GM12878 (cell line): ENCODE results near the gene MTFR1L. TPM values are rescaled to one million over a fixed set of nuclear protein-coding genes. Genes with fewer than 3 reads are reported as not detected.
A peak's percentile ranks its signal among the peaks of the same experiment; 100 is the strongest.

Source experiments
- ATAC-seq: fragments of 200-7000 bp; cut with Tn5 transposase; 3 replicates; pipeline ENCODE4 v1.9.1; 2020; ENCODE audit warnings: mild to moderate bottlenecking, moderate library complexity
- BruUV-seq: library from RNA; stranded (reverse); fragments of 400-500 nt; replicated peaks from 2 replicates; lab custom pipeline; 2021; lab: Mats Ljungman, UMichigan
- CTCF ChIA-PET: fragments of 300-600 bp; sonication (Branson Sonifier 250); formaldehyde crosslinking; extraction: SDS; loops from one replicate; lab custom pipeline; 2021; ENCODE audit warnings: inconsistent platforms; lab: Yijun Ruan, JAX
- POLR2A ChIA-PET: fragments of 350-600 bp; formaldehyde crosslinking; extraction: SDS; loops from one replicate; lab custom pipeline; 2021; ENCODE audit warnings: inconsistent platforms; lab: Charles Lee
- RAD21 ChIA-PET: fragments of 300-600 bp; sonication (Branson Sonifier 250); formaldehyde crosslinking; loops from one replicate; lab custom pipeline; 2023; ENCODE audit warnings: antibody characterized with exemption; ENCODE audit not compliant: unreplicated experiment; lab: Charles Lee
- SMC1A ChIA-PET: fragments of 300-600 bp; sonication (Branson Sonifier 250); formaldehyde crosslinking; loops from one replicate; lab custom pipeline; 2023; ENCODE audit not compliant: unreplicated experiment, uncharacterized antibody; lab: Charles Lee
- DNase-seq: peaks from one replicate; pipeline ENCODE4 v3.0.0-alpha.2; 2011; ENCODE audit warnings: low read depth, low spot score
- FAIRE-seq: peaks from 3 replicates; lab custom pipeline; 2011; peaks lifted over from hg19 to GRCh38; lab: Jason Lieb, UNC
- H2AFZ ChIP-seq: 2 replicates; pipeline ENCODE4 v1.6.0; 2011; ENCODE audit warnings: low read depth, low read length, control low read depth; ENCODE audit not compliant: control insufficient read depth
- H3K27ac ChIP-seq: 2 replicates; pipeline ENCODE4 v1.5.1; 2011; ENCODE audit warnings: control low read depth; ENCODE audit not compliant: control insufficient read depth, insufficient read depth
- H3K27me3 ChIP-seq, 2 experiments: replicated peaks in 1 of 2; 2 replicates each; pipeline versions ENCODE4 v1.6.0 to v1.6.1; 2011; ENCODE audit warnings: low read length in 1 of 2; ENCODE audit not compliant: control insufficient read depth in 2 of 2, insufficient read depth in 2 of 2
- H3K36me3 ChIP-seq, 2 experiments: 2 replicates each; pipeline ENCODE4 v1.5.1; 2011; ENCODE audit warnings: low read length in 1 of 2; ENCODE audit not compliant: control insufficient read depth in 2 of 2, insufficient read depth in 2 of 2
- H3K4me1 ChIP-seq: 2 replicates; pipeline ENCODE4 v1.6.1; 2011; ENCODE audit warnings: mild to moderate bottlenecking, low read length, moderate library complexity, mixed read lengths; ENCODE audit not compliant: control insufficient read depth, insufficient read depth
- H3K4me2 ChIP-seq: 2 replicates; pipeline ENCODE4 v1.6.0; 2011; ENCODE audit warnings: control low read depth; ENCODE audit not compliant: control insufficient read depth, insufficient read depth
- H3K4me3 ChIP-seq: fragments of 200-600 bp; sonication (generic); 2 replicates; pipeline ENCODE4 v1.5.1; 2016
- H3K79me2 ChIP-seq: 2 replicates; pipeline ENCODE4 v1.6.0; 2011; ENCODE audit warnings: low read length; ENCODE audit not compliant: control insufficient read depth, insufficient read depth
- H3K9ac ChIP-seq: 2 replicates; pipeline ENCODE4 v1.8.0; 2011; ENCODE audit warnings: low read length, control low read depth, mixed read lengths; ENCODE audit not compliant: control insufficient read depth, insufficient read depth
- H3K9me3 ChIP-seq: replicated peaks from 3 replicates; pipeline ENCODE4 v1.5.1; 2011; ENCODE audit warnings: mild to moderate bottlenecking, low read length; ENCODE audit not compliant: control insufficient read depth, insufficient read depth
- H4K20me1 ChIP-seq: 2 replicates; pipeline ENCODE4 v1.6.0; 2011; ENCODE audit not compliant: control insufficient read depth, insufficient read depth
- BCLAF1 ChIP-seq: fragments of 450-650 bp; IDR thresholded peaks from 2 replicates; pipeline ENCODE4 v1.6.1; 2017; ENCODE audit warnings: antibody characterized with exemption, mild to moderate bottlenecking, moderate library complexity
- FOS ChIP-seq: IDR thresholded peaks from 3 replicates; pipeline ENCODE4 v1.6.1; 2011; ENCODE audit warnings: borderline replicate concordance; ENCODE audit not compliant: insufficient read length; ENCODE audit errors: extremely low read depth
- HDGF ChIP-seq: fragments of 450-650 bp; IDR thresholded peaks from 2 replicates; pipeline ENCODE4 v1.6.1; 2016; ENCODE audit warnings: antibody characterized with exemption
- MTA2 ChIP-seq: fragments of 450-650 bp; IDR thresholded peaks from 2 replicates; pipeline ENCODE4 v1.6.1; 2016; ENCODE audit warnings: low read depth, mild to moderate bottlenecking, moderate library complexity
- POLR2AphosphoS2 ChIP-seq: IDR thresholded peaks from 2 replicates; pipeline ENCODE4 v1.6.1; 2011; ENCODE audit warnings: low read depth, mild to moderate bottlenecking, low read length, improper control_type of control experiment, moderate library complexity
- RAD21 ChIP-seq: IDR thresholded peaks from 2 replicates; pipeline ENCODE4 v1.6.1; 2011; ENCODE audit warnings: mild to moderate bottlenecking, low read depth, low read length, moderate library complexity; ENCODE audit not compliant: insufficient read depth
- RFX5 ChIP-seq: IDR thresholded peaks from 2 replicates; pipeline ENCODE4 v1.6.1; 2011; ENCODE audit warnings: low read depth, low read length, improper control_type of control experiment
- SMC3 ChIP-seq: IDR thresholded peaks from 2 replicates; pipeline ENCODE4 v1.6.1; 2011; ENCODE audit warnings: low read length, improper control_type of control experiment, borderline replicate concordance
- SREBF1 ChIP-seq: IDR thresholded peaks from 2 replicates; pipeline ENCODE4 v1.6.1; 2012; ENCODE audit warnings: mild to moderate bottlenecking, low read length
- SUPT20H ChIP-seq: IDR thresholded peaks from 2 replicates; pipeline ENCODE4 v1.6.1; 2011; ENCODE audit warnings: low read depth, mild to moderate bottlenecking, low read length, moderate library complexity, borderline replicate concordance; ENCODE audit not compliant: control insufficient read depth
- SUZ12 ChIP-seq: fragments of 200-600 bp; sonication (generic); IDR thresholded peaks from one replicate; pipeline ENCODE4 v1.6.1; 2018; ENCODE audit warnings: antibody characterized with exemption, mild to moderate bottlenecking; ENCODE audit not compliant: unreplicated experiment
- ZNF24 ChIP-seq: fragments of 450-650 bp; IDR thresholded peaks from 2 replicates; pipeline ENCODE4 v1.6.1; 2017; ENCODE audit warnings: antibody characterized with exemption, mild to moderate bottlenecking
- ZSCAN29 ChIP-seq: fragments of 450-650 bp; IDR thresholded peaks from 2 replicates; pipeline ENCODE4 v1.6.1; 2017; ENCODE audit warnings: mild to moderate bottlenecking, moderate library complexity
- WGBS: methylation state at CpG from one replicate; pipeline ENCODE4 v1.1.6; 2016; ENCODE audit warnings: low lambda C conversion rate; ENCODE audit not compliant: insufficient replicate concordance, insufficient coverage; ENCODE audit errors: missing lambda C conversion rate; 5-methylcytosine and 5-hydroxymethylcytosine counted together
- in situ Hi-C: fragments of 300-500 bp; cut with MboI; formaldehyde crosslinking; loops from 9 replicates; pipeline ENCODE4 v1.14.3; 2018; ENCODE audit warnings: mixed read lengths
- intact Hi-C: fragments of 100-400 bp; cut with micrococcal nuclease; formaldehyde crosslinking; loops from one replicate; pipeline ENCODE4 v1.14.2; 2022; ENCODE audit not compliant: unreplicated experiment
- polyA plus RNA-seq, 11 experiments: library from polyadenylated mRNA; depleted of rRNA in 4 of 11; unstranded in 6 of 11; stranded (reverse) in 5 of 11; fragments of >200 nt; fragmentation: Nextera tagmentation in 4 of 11; fragmentation: Illumina TruSeq in 1 of 11; extraction: Ambion mirVana in 4 of 11; extraction: Trizol in 1 of 11; gene quantifications; 1 replicate in 1 of 11; 2 replicates in 10 of 11; pipeline versions ENCODE4 v1.2.1 to v1.2.3, GENCODE V29; 2011 to 2016; ENCODE audit warnings: inconsistent platforms in 2 of 11, missing spikeins in 2 of 11, low read depth in 1 of 11
- total RNA-seq, 4 experiments: library from RNA; depleted of rRNA in 3 of 4; stranded (reverse); fragments of >200 nt in 3 of 4; fragmentation: Illumina TruSeq in 1 of 4; extraction: Trizol in 1 of 4; gene quantifications; 2 replicates each; pipeline versions ENCODE4 v1.2.1 to v1.2.3, GENCODE V29; 2013 to 2021
- TF ChIP-seq, protein P1 (sequence below): fragments of 450-650 bp; IDR thresholded peaks from 2 replicates; pipeline ENCODE4 v1.6.1; 2016; ENCODE audit warnings: mild to moderate bottlenecking, moderate library complexity, borderline replicate concordance
- TF ChIP-seq, protein P2 (sequence below), 3 experiments: IDR thresholded peaks in 2 of 3; conservative IDR thresholded peaks in 1 of 3; 2 replicates each; pipeline ENCODE4 v1.5.1; 2011; ENCODE audit warnings: low read depth in 3 of 3, low read length in 3 of 3, mild to moderate bottlenecking in 3 of 3, control low read depth in 2 of 3, moderate library complexity in 2 of 3, inconsistent platforms in 1 of 3, mixed read lengths in 1 of 3; ENCODE audit not compliant: control insufficient read depth in 2 of 3, insufficient read depth in 1 of 3; ENCODE audit errors: extremely low read depth in 1 of 3

MTFR1L gene
- total and polyA plus RNA-seq, 10 of the 15 experiments (the other 5 are each of a cell fraction or from before 2014, with no cell fraction given), result 16.9 to 44.2 (median 30.3) TPM

- ChIA-PET POLR2A (no interaction called here), CTCF (interaction anchor here (0.6 to 1.0 kb wide), 8 partner anchors 17 to 164 kb away, joined by 3 to 5 read pairs (median 4); partner anchors contain the start of gene PAFAH2), SMC1A (interaction anchor here (0.9 to 1.6 kb wide), 4 partner anchors 9 to 180 kb away, joined by 3 to 8 read pairs (median 3); partner anchors contain the start of gene PAFAH2), RAD21 (interaction anchor here (0.7 to 1.0 kb wide), 6 partner anchors 14 to 160 kb away, joined by 3 to 5 read pairs (median 3); partner anchors contain the start of gene PAFAH2)
- Histone ChIP-seq H3K4me2 (no peak overlapping the region), H3K36me3 (peaks cover 3 to 18% of the 10 kb centered on the region in 2 experiments), H3K9me3 (no peaks in the 10 kb centered on the region), H3K27me3 (no peaks in the 10 kb centered on the region), H3K4me1 (no peaks in the 10 kb centered on the region), H3K9ac (no peak overlapping the region), H3K4me3 (no peak overlapping the region), H3K79me2 (no peaks in the 10 kb centered on the region), H4K20me1 (no peaks in the 10 kb centered on the region), H3K27ac (no peak overlapping the region), H2AFZ (no peak overlapping the region)
- in situ Hi-C loops, result no loop called here
- WGBS, result 97% methylated on average over 1 of the region's 1 CpG
- BruUV-seq, result no TSS peak
- FAIRE-seq, result no peak
- ATAC-seq, result peak; percentile 49; the same call in 2 of the 3 replicates
- DNase-seq, result no peak
- intact Hi-C loops, result no loop called here
- TF ChIP-seq BCLAF1 (no peak), HDGF (no peak), FOS (no peak), SREBF1 (no peak), ZSCAN29 (no peak), SUZ12 (no peak), ZNF24 (no peak), SMC3 (peak; percentile 35; the same call in 1 of the 2 replicates), SUPT20H (no peak), RAD21 (peak; percentile 49), RFX5 (no peak), POLR2AphosphoS2 (no peak), MTA2 (no peak)
- TF ChIP-seq, protein P1, sequence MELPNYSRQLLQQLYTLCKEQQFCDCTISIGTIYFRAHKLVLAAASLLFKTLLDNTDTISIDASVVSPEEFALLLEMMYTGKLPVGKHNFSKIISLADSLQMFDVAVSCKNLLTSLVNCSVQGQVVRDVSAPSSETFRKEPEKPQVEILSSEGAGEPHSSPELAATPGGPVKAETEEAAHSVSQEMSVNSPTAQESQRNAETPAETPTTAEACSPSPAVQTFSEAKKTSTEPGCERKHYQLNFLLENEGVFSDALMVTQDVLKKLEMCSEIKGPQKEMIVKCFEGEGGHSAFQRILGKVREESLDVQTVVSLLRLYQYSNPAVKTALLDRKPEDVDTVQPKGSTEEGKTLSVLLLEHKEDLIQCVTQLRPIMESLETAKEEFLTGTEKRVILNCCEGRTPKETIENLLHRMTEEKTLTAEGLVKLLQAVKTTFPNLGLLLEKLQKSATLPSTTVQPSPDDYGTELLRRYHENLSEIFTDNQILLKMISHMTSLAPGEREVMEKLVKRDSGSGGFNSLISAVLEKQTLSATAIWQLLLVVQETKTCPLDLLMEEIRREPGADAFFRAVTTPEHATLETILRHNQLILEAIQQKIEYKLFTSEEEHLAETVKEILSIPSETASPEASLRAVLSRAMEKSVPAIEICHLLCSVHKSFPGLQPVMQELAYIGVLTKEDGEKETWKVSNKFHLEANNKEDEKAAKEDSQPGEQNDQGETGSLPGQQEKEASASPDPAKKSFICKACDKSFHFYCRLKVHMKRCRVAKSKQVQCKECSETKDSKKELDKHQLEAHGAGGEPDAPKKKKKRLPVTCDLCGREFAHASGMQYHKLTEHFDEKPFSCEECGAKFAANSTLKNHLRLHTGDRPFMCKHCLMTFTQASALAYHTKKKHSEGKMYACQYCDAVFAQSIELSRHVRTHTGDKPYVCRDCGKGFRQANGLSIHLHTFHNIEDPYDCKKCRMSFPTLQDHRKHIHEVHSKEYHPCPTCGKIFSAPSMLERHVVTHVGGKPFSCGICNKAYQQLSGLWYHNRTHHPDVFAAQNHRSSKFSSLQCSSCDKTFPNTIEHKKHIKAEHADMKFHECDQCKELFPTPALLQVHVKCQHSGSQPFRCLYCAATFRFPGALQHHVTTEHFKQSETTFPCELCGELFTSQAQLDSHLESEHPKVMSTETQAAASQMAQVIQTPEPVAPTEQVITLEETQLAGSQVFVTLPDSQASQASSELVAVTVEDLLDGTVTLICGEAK, result no peak
- TF ChIP-seq, protein P2, sequence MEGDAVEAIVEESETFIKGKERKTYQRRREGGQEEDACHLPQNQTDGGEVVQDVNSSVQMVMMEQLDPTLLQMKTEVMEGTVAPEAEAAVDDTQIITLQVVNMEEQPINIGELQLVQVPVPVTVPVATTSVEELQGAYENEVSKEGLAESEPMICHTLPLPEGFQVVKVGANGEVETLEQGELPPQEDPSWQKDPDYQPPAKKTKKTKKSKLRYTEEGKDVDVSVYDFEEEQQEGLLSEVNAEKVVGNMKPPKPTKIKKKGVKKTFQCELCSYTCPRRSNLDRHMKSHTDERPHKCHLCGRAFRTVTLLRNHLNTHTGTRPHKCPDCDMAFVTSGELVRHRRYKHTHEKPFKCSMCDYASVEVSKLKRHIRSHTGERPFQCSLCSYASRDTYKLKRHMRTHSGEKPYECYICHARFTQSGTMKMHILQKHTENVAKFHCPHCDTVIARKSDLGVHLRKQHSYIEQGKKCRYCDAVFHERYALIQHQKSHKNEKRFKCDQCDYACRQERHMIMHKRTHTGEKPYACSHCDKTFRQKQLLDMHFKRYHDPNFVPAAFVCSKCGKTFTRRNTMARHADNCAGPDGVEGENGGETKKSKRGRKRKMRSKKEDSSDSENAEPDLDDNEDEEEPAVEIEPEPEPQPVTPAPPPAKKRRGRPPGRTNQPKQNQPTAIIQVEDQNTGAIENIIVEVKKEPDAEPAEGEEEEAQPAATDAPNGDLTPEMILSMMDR (IDR thresholded peaks at IDR 0.05 in 2 of 3, conservative IDR thresholded peaks at IDR 0.05 in 1 of 3; ENCODE audit: control insufficient read depth in 2 of 3, extremely low read depth in 1 of 3, insufficient read depth in 1 of 3, low read depth in 3 of 3, low read length in 3 of 3), result peak; percentile 40 to 54 (median 50); a peak in 5 of 6 replicates
Observed at GRCh38 chr1:25837262-25837875, 17.6 kb downstream of the MTFR1L start.
